Sigmoid colon (tissue), 3 donors: ENCODE results near the gene ARHGAP22.

Source experiments
- CTCF ChIP-seq, 4 experiments: fragments of 450-650 bp in 3 of 4; fragments of 200-600 bp in 1 of 4; IDR thresholded peaks; one replicate each; pipeline ENCODE4 v1.5.1; 2016 to 2019; ENCODE audit warnings: antibody characterized with exemption in 4 of 4, mild to moderate bottlenecking in 3 of 4, moderate library complexity in 2 of 4
- POLR2A ChIP-seq, 2 donors: fragments of 450-650 bp; IDR thresholded peaks; one replicate each; pipeline ENCODE4 v1.6.1; 2016; ENCODE audit warnings: antibody characterized with exemption in 2 of 2, mild to moderate bottlenecking in 2 of 2, moderate library complexity in 2 of 2

- TF ChIP-seq POLR2A (IDR thresholded peaks at IDR 0.05) (no peak), CTCF (IDR thresholded peaks at IDR 0.05) (no peak)
Measured at GRCh38 chr10:48412081-48412480, 192.8 kb downstream of the ARHGAP22 start.
